Stimulated activated CD8-positive, alpha-beta memory T cell treated with anti-CD3 and anti-CD28 coated beads, Interleukin-2, amount 100 ng/mL, for 48 hours (primary cell): ENCODE data around the gene POLDIP2.

ENCODE experiments used
- DNase-seq, 2 donors: peaks; one replicate each; pipeline ENCODE4 v3.0.0-alpha.2; 2020; ENCODE audit warnings: low read depth in 2 of 2

Gene POLDIP2

GRCh38 chr17:28357061-28357900 is at the start of gene POLDIP2:
POLDIP2 (minus strand) TSS chr17:28357527; CDS start chr17:28357448, 79 bp downstream.
- DNase-seq, result peak; percentile 93 to 95

GRCh38 chr17:28406473-28406814 is 49.1 kb upstream of the POLDIP2 start:
- DNase-seq, result no peak

- peak; percentile 58 to 67 for DNase-seq
Observed at GRCh38 chr17:28405632-28406472, 48.5 kb upstream of the POLDIP2 start, which contains the start of gene SLC46A1. SLC46A1 (minus strand) TSS chr17:28406212; CDS start chr17:28406114, 98 bp downstream.

- no peak for DNase-seq
Observed at GRCh38 chr17:28404812-28405570, 47.7 kb upstream of the POLDIP2 start.

- DNase-seq, result no peak
Observed at GRCh38 chr17:28404461-28404811, 47.1 kb upstream of the POLDIP2 start.

- DNase-seq, result no peak
Observed at GRCh38 chr17:28404007-28404406, 46.7 kb upstream of the POLDIP2 start.

GRCh38 chr17:28402844-28403243 is 45.5 kb upstream of the POLDIP2 start:
- no peak for DNase-seq

- DNase-seq, result no peak
Observed at GRCh38 chr17:28402224-28402630, 44.9 kb upstream of the POLDIP2 start.

- no peak for DNase-seq
Observed at GRCh38 chr17:28399808-28400207, 42.5 kb upstream of the POLDIP2 start.

- no peak for DNase-seq
Observed at GRCh38 chr17:28398280-28398981, 41.1 kb upstream of the POLDIP2 start.

- DNase-seq, result no peak
Observed at GRCh38 chr17:28397687-28398279, 40.5 kb upstream of the POLDIP2 start.

GRCh38 chr17:28397275-28397674 is 39.9 kb upstream of the POLDIP2 start:
- no peak for DNase-seq

GRCh38 chr17:28396635-28397239 is 39.4 kb upstream of the POLDIP2 start:
- DNase-seq, result no peak

- DNase-seq, result no peak
Observed at GRCh38 chr17:28395968-28396367, 38.6 kb upstream of the POLDIP2 start.

GRCh38 chr17:28395426-28395825 is 38.1 kb upstream of the POLDIP2 start:
- no peak for DNase-seq

- DNase-seq, result no peak
Observed at GRCh38 chr17:28394337-28395116, 37.2 kb upstream of the POLDIP2 start.

GRCh38 chr17:28392491-28392890 is 35.2 kb upstream of the POLDIP2 start:
- DNase-seq, result no peak

GRCh38 chr17:28391401-28391800 is 34.1 kb upstream of the POLDIP2 start:
- DNase-seq, result no peak

GRCh38 chr17:28390984-28391383 is 33.7 kb upstream of the POLDIP2 start:
- no peak for DNase-seq

GRCh38 chr17:28390563-28390962 is 33.2 kb upstream of the POLDIP2 start:
- DNase-seq, result no peak
